Measurements from ENCODE around the gene CEP41. TPM values are rescaled to one million over a fixed set of nuclear protein-coding genes. Genes with fewer than 3 reads are reported as not detected.
"Not testable (repeated sequence)": the region's sequence is repeated elsewhere in the genome, so short reads cannot be mapped to it uniquely, and the experiment has no call there.

Gene CEP41
- total RNA-seq, 4 donors from 2014 or later, result 1.9 to 6.8 (median 3.2) TPM

- Histone ChIP-seq H3K27ac (no peak overlapping the region), H3K36me3 (no peaks in the 10 kb centered on the region), H3K9me3 (peaks cover 0 to 9% (median 0%) of the 10 kb centered on the region in 3 donors), H3K4me1 (no peaks in the 10 kb centered on the region), H3K27me3 (no peaks in the 10 kb centered on the region), H3K4me3 (no peak overlapping the region)
- TF ChIP-seq CTCF (IDR thresholded peaks at IDR 0.05), result no peak
- no peak for TF ChIP-seq POLR2A (IDR thresholded peaks at IDR 0.05)
- 57 to 67% methylated on average over 2 of the region's 2 CpGs for WGBS, 2 donors
- no peak for DNase-seq
- intact Hi-C loops (cut with DNase I), result no loop called here
Measured at GRCh38 chr7:130458257-130458656, 17.4 kb upstream of the CEP41 start.

GRCh38 chr7:130454959-130455358 is 14.1 kb upstream of the CEP41 start:
- intact Hi-C loops (cut with DNase I), result no loop called here
- Histone ChIP-seq H3K27me3 (no peaks in the 10 kb centered on the region), H3K36me3 (no peaks in the 10 kb centered on the region), H3K9me3 (peaks cover 0 to 9% (median 0%) of the 10 kb centered on the region in 3 donors), H3K4me3 (no peak overlapping the region), H3K27ac (no peak overlapping the region), H3K4me1 (no peaks in the 10 kb centered on the region)
- WGBS, 2 donors, result 51 to 69% methylated on average over 2 of the region's 2 CpGs
- TF ChIP-seq CTCF (IDR thresholded peaks at IDR 0.05) (no peak), POLR2A (IDR thresholded peaks at IDR 0.05) (no peak)
- DNase-seq, result no peak

- TF ChIP-seq CTCF (IDR thresholded peaks at IDR 0.05), result no peak
- TF ChIP-seq POLR2A (IDR thresholded peaks at IDR 0.05), result no peak
- Histone ChIP-seq H3K4me1 (no peaks in the 10 kb centered on the region), H3K27ac (no peak overlapping the region), H3K9me3 (no peaks in the 10 kb centered on the region), H3K27me3 (no peaks in the 10 kb centered on the region), H3K4me3 (no peak overlapping the region), H3K36me3 (no peaks in the 10 kb centered on the region)
- DNase-seq, result no peak
- intact Hi-C loops (cut with DNase I), result no loop called here
- 77 to 94% methylated on average over 3 of the region's 3 CpGs for WGBS, 2 donors
Measured at GRCh38 chr7:130452951-130453350, 12.1 kb upstream of the CEP41 start.

- H3K9me3 ChIP-seq; H3K4me3 ChIP-seq; intact Hi-C loops (cut with DNase I); H3K4me1 ChIP-seq; H3K27ac ChIP-seq; DNase-seq; H3K27me3 ChIP-seq; H3K36me3 ChIP-seq: not testable (repeated sequence)
- WGBS, 2 donors, result 58 to 71% methylated on average over 3 of the region's 3 CpGs
Measured at GRCh38 chr7:130451344-130451743, 10.5 kb upstream of the CEP41 start.

- no peak for DNase-seq
- Histone ChIP-seq H3K4me1 (peaks cover 0 to 10% (median 6%) of the 10 kb centered on the region in 3 donors), H3K27me3 (no peaks in the 10 kb centered on the region), H3K9me3 (no peaks in the 10 kb centered on the region), H3K36me3 (no peaks in the 10 kb centered on the region), H3K4me3 (no peak overlapping the region), H3K27ac (no peak overlapping the region)
- intact Hi-C loops (cut with DNase I), result no loop called here
- TF ChIP-seq CTCF (IDR thresholded peaks at IDR 0.05) (no peak), POLR2A (IDR thresholded peaks at IDR 0.05) (no peak)
- WGBS, 2 donors, result 70 to 87% methylated on average over 1 to 3 of the region's 3 CpGs
Measured at GRCh38 chr7:130446259-130446658, 5.4 kb upstream of the CEP41 start.

GRCh38 chr7:130444751-130445407 is 4.1 kb upstream of the CEP41 start:
- TF ChIP-seq CTCF (IDR thresholded peaks at IDR 0.05) (no peak), POLR2A (IDR thresholded peaks at IDR 0.05) (no peak)
- Histone ChIP-seq H3K4me3 (no peak overlapping the region), H3K27me3 (no peaks in the 10 kb centered on the region), H3K36me3 (no peaks in the 10 kb centered on the region), H3K4me1 (peaks cover 0 to 19% (median 12%) of the 10 kb centered on the region in 3 donors), H3K9me3 (no peaks in the 10 kb centered on the region), H3K27ac (no peak overlapping the region)
- intact Hi-C loops (cut with DNase I), result no loop called here
- 61 to 91% methylated on average over 3 of the region's 5 CpGs for WGBS, 2 donors
- no peak for DNase-seq
